PC-9 (cell line): ENCODE measurements around the gene PRPF4.

Experiments
- EZH2 ChIP-seq: fragments of 200-600 bp; sonication (generic); IDR thresholded peaks from 2 replicates; pipeline ENCODE4 v1.8.0; 2017; ENCODE audit warnings: antibody characterized with exemption, low read depth
- TF ChIP-seq, protein P1 (sequence below): fragments of 200-600 bp; sonication (generic); conservative IDR thresholded peaks from 2 replicates; pipeline ENCODE4 v1.6.1; 2017; ENCODE audit warnings: mixed run types, antibody characterized with exemption, mild to moderate bottlenecking, moderate library complexity

GRCh38 chr9:113245894-113246293 is 29.6 kb upstream of the PRPF4 start:
- TF ChIP-seq, protein P1, sequence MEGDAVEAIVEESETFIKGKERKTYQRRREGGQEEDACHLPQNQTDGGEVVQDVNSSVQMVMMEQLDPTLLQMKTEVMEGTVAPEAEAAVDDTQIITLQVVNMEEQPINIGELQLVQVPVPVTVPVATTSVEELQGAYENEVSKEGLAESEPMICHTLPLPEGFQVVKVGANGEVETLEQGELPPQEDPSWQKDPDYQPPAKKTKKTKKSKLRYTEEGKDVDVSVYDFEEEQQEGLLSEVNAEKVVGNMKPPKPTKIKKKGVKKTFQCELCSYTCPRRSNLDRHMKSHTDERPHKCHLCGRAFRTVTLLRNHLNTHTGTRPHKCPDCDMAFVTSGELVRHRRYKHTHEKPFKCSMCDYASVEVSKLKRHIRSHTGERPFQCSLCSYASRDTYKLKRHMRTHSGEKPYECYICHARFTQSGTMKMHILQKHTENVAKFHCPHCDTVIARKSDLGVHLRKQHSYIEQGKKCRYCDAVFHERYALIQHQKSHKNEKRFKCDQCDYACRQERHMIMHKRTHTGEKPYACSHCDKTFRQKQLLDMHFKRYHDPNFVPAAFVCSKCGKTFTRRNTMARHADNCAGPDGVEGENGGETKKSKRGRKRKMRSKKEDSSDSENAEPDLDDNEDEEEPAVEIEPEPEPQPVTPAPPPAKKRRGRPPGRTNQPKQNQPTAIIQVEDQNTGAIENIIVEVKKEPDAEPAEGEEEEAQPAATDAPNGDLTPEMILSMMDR, result no peak
- TF ChIP-seq EZH2, result no peak
